HTERT RPE-1 (cell line): ENCODE measurements around the gene OTOGL.

Source experiments
- in situ Hi-C: fragments of 300-500 bp; cut with MboI; formaldehyde crosslinking; loops from 4 replicates; pipeline ENCODE4 v1.14.3; 2020; ENCODE audit warnings: low sequenced_read_pairs

Gene OTOGL

DNA sequence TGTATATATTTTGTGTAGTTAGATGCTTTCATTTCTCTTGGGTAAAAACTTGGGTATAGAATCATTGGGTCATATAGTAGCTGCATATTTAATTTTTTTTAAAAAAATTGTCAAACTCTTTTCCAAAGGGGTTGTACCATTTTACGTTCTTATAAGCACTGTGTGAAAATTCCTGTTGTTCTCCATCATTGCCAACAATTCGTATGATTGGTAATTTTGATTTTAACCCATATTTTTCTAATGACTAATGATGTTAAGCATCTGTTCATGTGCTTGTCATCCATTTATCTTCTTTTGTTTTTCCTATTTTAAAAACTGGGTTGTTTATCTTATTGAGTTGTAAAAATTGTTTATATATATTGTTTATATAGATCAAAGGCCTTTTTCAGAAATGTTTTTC, 77.4 kb downstream of the OTOGL start:
- in situ Hi-C loops = no loop called here

DNA sequence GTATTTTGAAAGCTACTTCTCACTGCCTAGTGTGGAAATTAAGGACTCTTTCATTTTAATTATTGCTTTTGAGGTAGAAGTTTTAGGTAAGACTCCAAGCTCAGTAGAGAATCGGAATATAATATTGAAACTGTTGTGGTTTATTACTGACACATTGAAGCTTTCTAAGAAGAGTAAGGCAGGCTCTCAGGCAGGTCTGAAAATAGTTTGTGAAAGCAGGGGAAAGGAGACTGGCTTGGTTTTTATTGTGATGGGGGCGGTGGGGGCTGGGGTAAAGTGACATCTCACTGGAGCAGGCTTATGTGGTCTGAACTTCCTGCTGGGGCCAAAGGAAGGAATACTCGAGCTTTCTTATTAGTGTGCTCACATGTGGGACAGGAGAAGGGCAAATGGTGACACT, 79.5 kb downstream of the OTOGL start:
- in situ Hi-C loops = no loop called here

DNA sequence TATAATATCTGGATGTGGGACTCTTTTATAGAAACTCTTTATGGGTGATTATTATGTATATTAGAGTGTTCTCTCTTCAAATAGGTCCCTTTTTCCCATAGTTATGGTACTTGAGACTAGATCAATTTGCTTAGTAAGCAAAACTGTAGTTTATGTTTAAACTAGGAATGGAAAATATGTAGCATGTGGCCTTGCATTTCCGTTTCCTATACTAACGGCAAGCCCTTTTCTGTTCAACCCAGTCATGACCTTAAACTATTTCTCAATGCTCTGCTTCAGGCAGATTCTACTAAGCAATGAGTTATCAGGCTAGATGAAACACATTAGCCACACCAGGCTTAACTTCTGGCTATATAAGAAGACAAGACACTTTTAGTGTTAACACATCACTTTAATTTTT, 84.6 kb downstream of the OTOGL start:
- in situ Hi-C loops = no loop called here

DNA sequence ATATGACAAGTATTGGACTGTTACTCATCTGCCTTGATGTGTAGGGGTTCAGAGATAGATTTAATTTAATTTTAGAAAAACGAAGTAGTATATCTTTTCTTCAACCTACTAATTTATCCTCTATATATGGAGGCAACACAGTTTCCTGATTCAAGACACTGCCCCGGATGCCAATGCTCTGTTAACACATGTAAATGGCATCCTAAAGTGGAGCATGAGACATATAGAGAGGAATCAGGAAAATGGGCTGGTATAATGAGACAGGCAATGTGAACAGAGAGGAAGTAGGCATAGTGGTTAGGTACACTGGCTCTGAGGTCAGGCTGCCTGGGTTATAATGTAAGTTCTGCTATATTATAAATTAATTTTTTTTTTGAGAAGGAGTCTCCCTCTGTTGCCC, 85.6 kb downstream of the OTOGL start:
- in situ Hi-C loops = no loop called here

DNA sequence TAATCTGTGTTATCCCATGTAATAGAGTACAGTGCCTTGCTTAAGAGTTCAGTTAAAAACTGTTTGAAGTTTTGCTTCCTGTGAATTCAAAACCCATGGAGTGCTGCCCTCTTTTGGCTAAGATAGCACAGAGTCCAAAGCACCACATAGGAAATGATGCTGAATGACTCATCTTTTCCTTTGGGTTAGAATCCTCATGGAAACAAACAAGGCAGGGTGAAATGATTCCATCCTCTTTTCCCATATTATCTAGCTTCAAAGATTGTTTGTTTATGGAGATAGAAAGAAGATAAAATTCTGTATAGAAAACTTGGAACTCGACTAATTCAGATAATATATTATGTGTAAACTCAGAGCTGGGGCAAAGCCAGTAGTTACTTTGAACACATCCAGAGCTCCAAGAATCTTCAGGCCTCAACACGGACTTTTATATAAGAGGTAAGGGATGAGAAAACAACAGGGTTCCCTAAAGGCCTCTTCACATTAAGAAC, 87.4 kb downstream of the OTOGL start:
- in situ Hi-C loops = no loop called here

DNA sequence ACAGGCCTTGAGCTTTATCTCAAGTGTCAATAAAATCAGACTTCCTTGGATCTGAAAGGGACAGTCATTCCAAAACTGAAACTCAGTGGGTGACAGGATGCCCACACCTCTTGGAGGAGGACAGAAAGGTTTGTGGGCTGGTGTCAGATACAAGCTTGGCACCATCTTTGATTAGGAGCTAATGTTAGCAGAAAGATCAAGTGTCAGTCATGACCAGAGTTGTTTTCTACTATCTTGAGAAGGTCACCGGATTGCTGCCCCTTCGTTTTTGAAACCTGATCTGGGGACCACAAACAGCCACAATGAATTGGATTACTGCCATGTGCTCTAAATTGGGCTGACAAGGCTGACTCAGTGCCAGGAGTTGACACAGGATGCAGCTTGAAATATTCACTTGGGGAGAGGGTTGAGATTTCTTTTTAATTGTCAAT, 88.3 kb downstream of the OTOGL start:
- in situ Hi-C loops = no loop called here

DNA sequence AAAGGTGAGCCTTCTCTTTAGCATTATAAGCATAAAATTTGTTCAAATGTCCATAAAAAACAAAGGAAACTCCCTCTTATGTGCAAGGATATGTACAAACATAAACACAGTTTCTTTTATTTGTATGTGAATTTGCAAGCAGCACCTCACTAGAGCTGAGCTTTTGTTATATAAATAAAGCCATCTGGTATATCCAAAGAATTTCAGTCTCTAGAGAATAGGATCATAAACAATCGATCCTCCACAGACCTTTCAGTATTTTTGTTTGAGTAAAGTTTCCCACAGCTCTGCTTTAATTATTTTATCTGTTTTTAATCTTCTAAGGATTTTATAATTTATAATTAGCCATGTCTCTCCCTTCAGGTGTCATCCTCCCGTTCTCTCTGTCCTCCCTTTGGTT, 89.2 kb downstream of the OTOGL start:
- in situ Hi-C loops = no loop called here

DNA sequence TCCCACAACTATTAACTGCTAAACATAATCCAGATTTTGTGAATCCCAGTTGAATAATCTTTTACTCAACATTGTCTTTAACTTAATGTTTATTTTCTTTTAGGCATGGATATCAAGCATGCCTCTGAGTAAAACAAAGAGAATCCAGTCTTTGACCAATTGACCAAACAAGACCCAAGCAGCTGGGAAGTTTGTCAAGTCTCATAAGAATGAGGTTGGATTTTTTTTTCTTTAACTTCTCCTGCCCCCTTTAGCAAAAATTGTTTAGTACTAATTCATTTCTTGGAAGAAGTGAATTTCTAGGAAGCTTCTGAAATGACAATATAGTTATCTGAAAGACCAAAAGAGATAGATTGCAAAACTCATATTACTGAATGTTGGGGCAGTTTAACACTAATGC, 89.9 kb downstream of the OTOGL start:
- in situ Hi-C loops = no loop called here

DNA sequence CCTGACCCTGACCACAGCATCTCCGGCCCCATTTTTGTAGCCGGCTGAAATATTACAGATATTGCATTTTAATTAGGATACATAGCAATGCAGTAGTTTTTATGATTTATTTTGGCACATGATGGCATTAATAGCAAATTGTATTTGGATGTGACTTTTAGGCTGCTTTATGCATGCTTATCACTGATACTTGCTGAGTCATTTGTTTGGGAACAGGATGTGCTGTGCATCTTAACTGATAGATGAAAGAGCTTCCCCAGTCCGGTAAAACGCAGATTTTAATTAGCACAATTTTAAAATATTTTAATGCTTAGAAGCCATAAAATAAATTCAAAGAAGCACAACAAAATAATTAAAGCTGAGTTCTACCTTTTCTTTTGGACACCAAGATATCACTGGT, 90.7 kb downstream of the OTOGL start:
- in situ Hi-C loops = no loop called here

DNA sequence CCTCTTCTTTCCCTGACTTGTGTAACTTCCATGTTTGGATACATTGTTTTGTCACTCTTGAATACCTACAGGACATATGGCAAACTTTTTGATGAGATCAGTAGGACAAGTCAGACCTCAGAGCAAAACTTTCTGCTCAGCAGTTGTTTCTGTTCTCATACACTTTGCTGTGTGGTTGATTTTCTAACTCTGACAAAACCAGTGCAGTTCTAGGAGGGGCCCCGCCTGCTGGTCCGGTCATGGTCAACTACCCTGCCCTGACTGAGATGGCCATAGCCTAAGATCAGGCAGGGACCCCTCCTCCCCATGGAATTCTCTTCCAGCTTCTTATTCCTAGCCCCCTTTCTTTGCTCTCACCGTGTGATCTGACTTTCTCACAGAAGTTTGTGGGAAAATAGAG, 92.8 kb downstream of the OTOGL start:
- in situ Hi-C loops = no loop called here

DNA sequence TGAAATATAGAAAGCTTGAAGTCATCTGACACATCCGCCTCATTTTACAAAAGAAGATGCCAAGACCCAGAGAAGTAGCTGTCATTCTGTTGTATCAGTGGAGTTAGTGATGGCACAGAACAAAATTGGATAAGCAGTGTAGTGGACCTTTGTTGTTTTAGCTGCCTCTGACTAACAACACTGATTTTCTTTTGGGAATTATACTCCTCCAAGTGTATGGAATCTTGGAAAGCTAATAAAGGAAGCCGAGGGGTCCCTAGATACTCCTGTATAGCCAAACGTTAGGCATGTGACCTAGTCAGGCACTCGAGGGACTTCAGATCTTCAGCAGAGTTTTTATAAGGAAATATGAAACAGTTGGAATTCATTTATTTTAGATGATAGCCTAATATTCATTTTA, 94.5 kb downstream of the OTOGL start:
- in situ Hi-C loops = no loop called here

DNA sequence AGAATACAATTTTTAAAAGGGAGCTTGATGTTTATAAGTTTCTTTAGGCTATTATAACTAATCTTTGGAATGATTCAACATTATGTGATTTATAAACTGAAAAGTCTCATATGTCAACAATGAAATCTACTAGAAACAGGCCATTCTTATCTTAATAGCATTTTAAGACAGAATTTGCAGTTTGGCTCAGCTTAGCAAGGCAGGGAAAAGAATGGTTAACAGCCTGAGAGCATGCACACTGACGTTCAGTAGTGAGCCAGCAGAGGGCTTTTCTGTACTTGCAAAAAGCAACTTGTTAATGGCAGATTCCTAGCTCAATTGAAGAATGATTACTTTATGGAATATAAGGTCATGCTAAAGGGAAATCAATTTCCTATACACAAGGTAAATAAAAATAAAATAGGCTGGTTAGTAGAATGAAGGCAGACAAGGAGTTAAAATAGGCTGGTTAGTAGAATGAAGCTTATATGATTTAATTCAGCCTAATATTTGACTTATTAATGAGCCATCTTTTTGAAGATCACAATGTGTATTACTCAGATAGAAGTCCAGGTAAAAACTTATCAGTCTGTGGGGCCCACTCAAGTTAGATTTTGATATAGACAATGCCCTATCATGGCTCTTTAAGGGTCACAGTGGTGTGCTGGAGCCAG, 95.9 kb downstream of the OTOGL start:
- in situ Hi-C loops = no loop called here

DNA sequence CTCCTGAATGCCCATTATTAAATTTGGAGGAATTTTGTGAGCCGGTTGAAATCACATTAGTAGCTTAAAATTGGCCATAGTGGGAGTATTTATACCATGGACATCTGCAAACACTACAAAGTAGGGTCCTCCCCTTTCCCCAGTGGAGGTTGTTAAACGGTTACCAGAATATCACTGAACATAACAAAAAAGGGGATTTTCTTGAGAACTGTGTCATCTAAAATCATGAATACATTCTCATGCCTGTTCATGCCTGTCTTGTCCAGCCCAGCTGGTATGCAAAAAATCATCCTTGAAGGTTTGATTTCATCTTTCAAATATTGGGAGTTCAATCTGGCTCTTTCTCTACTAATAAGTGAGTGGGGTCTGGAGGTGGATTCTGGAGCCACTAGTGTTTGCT, 96.4 kb downstream of the OTOGL start:
- in situ Hi-C loops = no loop called here

DNA sequence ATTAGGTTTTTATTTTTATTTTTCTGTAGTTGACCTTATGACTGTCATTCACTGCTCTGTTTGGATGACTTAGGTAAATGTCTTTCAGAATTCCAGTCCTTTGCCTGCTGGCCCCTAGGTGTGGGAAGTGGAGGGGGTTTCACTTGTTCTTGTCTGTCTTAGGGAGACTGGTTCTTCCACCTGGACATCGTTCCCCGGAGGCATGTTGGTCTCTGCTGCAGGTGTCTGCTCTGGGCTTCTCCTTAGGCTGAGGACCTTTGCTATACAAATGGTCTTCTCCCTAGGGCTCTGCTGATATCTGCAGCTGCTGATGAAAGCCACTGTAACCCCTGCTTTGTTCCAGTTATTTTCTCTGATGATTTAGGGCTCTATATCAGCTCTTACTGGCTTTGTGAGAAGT, 97.1 kb downstream of the OTOGL start:
- in situ Hi-C loops = no loop called here

DNA sequence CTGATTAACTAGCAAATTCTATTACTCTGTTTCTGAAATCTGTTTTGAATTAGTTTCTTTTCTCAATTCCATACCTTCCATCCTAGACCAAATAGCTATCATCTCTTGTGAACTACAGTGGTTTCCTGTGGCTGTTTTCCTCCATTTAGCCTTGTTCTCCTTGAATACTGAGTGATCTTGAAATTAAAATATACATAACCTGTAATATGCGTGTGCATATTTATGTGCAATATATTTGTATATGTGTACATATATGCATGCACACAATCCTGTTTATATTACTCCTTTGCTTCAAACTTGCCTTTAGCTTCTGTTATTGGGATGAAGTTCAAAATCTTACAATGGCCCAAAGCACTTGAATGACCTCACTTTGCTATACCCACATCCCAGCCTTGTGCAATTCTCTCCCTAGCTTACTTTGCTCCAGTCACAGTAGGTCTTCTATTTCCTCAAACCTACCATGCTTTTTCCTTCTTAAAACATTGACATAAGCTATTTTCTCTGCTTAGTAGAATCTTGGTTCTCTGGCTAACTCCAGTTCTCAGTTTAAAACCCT, 99.5 kb downstream of the OTOGL start:
- in situ Hi-C loops = no loop called here

DNA sequence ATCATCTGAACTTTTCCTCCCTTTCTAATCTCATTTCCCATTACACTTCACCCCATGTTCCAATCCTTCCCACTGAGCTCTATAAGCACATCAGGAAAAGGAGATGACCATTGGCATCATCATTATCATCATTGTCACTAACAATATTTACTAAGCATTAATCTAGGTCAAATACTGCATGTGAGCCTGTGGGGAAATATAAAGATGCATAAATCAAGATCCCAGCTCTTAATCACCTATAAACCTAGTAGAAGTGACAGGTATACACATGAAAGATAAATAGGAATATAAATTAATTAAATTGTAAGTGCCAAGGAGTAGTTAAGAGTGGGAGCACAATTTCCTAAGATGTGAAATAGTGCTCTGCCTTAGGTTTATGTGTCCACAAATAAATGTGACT, 100.6 kb downstream of the OTOGL start:
- in situ Hi-C loops = no loop called here

DNA sequence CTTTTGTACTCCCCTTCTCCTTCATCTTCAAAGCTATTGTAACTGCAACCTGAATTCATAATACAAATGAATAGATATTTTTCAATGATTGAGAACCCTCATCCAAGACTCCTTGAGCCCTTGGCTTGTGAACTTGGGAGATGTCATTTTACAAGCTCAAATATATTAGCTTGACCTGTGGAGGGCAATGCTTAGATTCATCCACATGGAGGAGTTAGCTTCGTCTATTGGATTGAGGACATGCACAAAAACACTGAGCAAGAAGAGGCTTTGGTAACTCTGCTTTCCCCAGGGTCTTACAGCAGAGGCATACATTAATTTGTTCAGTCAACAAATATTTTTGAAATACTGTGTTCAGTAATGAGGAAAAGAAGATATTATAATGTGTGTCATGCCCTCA, 101.1 kb downstream of the OTOGL start:
- in situ Hi-C loops = no loop called here

DNA sequence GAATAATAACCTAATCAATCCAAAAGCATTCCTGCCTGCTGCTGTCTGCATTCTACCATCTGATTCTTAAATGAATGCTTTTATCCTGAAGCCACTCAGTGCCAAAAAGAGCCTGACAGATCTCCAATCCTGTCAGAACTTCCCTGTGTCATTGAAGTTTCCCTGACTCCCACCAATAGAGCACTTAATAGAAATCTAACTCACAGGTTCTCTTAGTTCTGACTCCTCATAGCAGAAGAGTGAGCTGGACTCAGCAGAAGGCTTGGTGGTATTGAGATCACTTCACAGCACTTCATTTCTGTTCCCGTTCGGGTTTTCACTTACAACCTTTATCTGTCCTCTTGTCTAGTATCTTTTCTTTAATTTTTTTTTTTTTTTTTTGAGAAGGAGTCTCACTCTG, 102.6 kb downstream of the OTOGL start:
- in situ Hi-C loops = no loop called here

DNA sequence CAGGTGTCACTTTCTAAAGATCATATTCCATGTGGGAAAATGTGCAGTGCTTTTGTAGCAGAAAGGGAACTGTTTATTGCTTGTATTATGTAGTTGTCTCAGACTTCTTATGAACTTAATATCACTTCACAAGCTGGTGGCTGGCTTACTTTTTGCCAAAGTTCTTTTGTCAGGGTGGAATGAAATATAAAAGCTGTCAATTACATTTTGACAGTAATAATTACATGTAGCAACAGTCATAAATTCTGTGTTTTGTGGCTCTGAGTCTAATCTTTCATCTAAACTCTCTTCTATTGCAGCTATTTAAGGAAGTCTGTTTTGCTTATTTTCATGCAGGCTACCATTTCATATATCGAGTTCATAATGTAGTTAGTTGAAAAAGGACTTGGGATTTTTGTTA, 106.6 kb downstream of the OTOGL start:
- in situ Hi-C loops = no loop called here

DNA sequence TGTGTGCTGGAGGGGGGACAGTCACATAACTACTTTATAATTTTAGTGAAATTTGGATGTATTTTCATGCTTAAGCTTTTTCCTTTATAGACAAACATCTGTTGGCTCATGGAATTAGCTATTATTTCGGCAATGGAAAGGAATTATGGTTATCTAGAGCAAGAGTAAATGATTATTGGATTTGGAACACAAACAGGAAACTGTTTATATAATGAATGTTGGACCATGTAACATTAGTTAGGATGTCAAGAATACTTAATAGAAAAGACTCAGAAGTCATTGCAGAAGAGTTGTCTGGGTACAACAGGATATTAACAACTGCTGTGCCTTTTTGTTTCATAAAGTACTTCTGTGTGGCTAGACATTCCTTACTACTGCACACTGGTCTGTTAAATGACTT, 108.7 kb downstream of the OTOGL start:
- in situ Hi-C loops = no loop called here

DNA sequence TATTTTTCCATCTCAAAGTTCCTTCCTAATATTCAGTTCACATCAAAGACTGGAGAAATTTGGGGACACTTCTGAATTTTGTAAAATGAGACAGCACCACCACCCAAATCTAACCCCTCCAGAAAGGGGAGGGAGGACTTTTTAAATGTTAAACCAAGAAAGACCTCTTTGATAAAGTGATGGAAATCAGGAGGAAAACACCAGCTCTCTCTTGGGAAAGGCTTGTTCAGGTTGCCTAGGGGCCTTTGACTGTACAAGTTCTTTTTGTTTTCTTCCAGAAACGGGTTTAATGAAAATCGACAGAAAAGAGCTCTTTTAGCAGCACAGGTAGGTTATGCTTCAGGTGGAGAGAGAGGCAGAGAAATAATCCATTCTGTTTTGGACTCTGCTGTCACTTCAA, 112.3 kb downstream of the OTOGL start:
- in situ Hi-C loops = no loop called here

DNA sequence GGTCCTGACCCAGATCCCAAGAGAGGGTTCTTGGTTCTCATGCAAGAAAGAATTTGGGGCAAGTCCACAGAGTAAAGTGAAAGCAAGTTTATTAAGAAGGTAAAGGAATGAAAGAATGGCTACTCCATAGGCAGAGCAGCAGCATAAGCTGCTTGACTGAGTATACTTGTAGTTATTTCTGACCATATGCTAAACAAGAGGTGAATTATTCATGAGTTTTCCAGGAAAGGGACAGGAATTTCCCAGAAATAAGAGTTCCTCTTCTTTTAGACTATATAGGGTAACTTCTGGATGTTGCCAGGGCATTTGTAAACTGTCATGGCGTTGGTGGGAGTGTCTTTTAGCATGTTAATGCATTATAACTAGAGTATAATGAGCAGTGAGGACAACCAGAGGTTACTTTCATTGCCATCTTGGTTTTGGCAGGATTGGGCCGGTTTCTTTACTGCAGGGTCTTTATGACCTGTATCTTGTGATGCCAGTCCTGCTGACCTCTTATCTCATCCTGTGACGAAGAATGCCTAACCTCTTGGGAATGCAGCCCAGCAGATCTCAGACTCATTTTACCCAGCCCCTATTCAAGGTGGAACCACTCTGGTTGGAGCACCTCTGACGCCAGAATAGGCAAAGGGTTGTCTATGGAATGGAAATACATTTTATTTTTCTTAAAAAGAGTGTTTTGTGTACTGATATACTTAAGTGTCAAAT, 113.8 kb downstream of the OTOGL start:
- in situ Hi-C loops = no loop called here
